HEK293 (cell line): ENCODE measurements around the gene FHIT.

Experiments
- CTCF ChIA-PET: fragments of 350-600 bp; formaldehyde crosslinking; extraction: SDS; loops from one replicate; lab custom pipeline; 2021; ENCODE audit warnings: antibody characterized with exemption; lab: Yijun Ruan, JAX
- POLR2A ChIA-PET: fragments of 300-600 bp; formaldehyde crosslinking; extraction: SDS; loops from one replicate; lab custom pipeline; 2020; ENCODE audit warnings: antibody characterized with exemption, inconsistent platforms; lab: Yijun Ruan, JAX
- H3K27ac ChIP-seq: fragments of 200-500 bp; sonication (Bioruptor generic); 2 replicates; pipeline ENCODE4 v1.5.1; 2014; ENCODE audit warnings: low read depth, low read length, control low read depth, inconsistent platforms; ENCODE audit errors: extremely low read depth
- H3K36me3 ChIP-seq, 2 experiments: fragments of 200-500 bp in 1 of 2; sonication (Bioruptor generic) in 1 of 2; 1 replicate in 1 of 2; 2 replicates in 1 of 2; pipeline ENCODE4 v1.5.1; 2014 to 2017; ENCODE audit warnings: inconsistent platforms in 2 of 2, low read length in 2 of 2; ENCODE audit not compliant: control insufficient read depth in 2 of 2, insufficient read depth in 1 of 2
- H3K4me1 ChIP-seq: fragments of 200-500 bp; sonication (Bioruptor generic); 2 replicates; pipeline ENCODE4 v1.5.1; 2014; ENCODE audit warnings: mild to moderate bottlenecking, low read length, inconsistent platforms; ENCODE audit not compliant: control insufficient read depth, insufficient read depth
- H3K4me3 ChIP-seq: 2 replicates; pipeline ENCODE4 v1.5.1; 2011; ENCODE audit warnings: low read depth, mild to moderate bottlenecking, control low read depth, low read length, moderate library complexity
- H3K9me3 ChIP-seq: fragments of 200-500 bp; sonication (Bioruptor generic); 2 replicates; pipeline ENCODE4 v1.5.1; 2014; ENCODE audit warnings: low read depth, low read length, inconsistent platforms; ENCODE audit not compliant: control insufficient read depth, insufficient read depth
- AEBP2 ChIP-seq: fragments of 450-650 bp; formaldehyde crosslinking; IDR thresholded peaks from 2 replicates; pipeline ENCODE4 v1.5.1; 2016; ENCODE audit warnings: missing biosample characterization, missing genetic modification characterization, borderline replicate concordance
- ELK4 ChIP-seq: IDR thresholded peaks from 2 replicates; pipeline ENCODE4 v1.6.1; 2011; ENCODE audit warnings: mild to moderate bottlenecking, low read depth, low read length, borderline replicate concordance
- OSR2 ChIP-seq: fragments of 450-650 bp; formaldehyde crosslinking; IDR thresholded peaks from 2 replicates; pipeline ENCODE4 v1.5.1; 2016; ENCODE audit warnings: missing biosample characterization, missing genetic modification characterization
- REPIN1 ChIP-seq: fragments of 450-650 bp; formaldehyde crosslinking; IDR thresholded peaks from 2 replicates; pipeline ENCODE4 v1.5.1; 2017; ENCODE audit warnings: missing biosample characterization, missing genetic modification characterization, low read depth
- SCRT1 ChIP-seq: fragments of 450-650 bp; formaldehyde crosslinking; IDR thresholded peaks from 2 replicates; pipeline ENCODE4 v1.5.1; 2016; ENCODE audit warnings: missing biosample characterization, missing genetic modification characterization, borderline replicate concordance
- SCRT2 ChIP-seq: fragments of 450-650 bp; formaldehyde crosslinking; IDR thresholded peaks from 2 replicates; pipeline ENCODE4 v1.5.1; 2016; ENCODE audit warnings: missing biosample characterization, missing genetic modification characterization
- SP7 ChIP-seq: fragments of 450-650 bp; formaldehyde crosslinking; IDR thresholded peaks from 2 replicates; pipeline ENCODE4 v1.5.1; 2016; ENCODE audit warnings: missing biosample characterization, missing genetic modification characterization
- WT1 ChIP-seq: fragments of 450-650 bp; formaldehyde crosslinking; IDR thresholded peaks from 2 replicates; pipeline ENCODE4 v1.5.1; 2016; ENCODE audit warnings: missing biosample characterization, missing genetic modification characterization
- ZBTB21 ChIP-seq: fragments of 450-650 bp; formaldehyde crosslinking; IDR thresholded peaks from 2 replicates; pipeline ENCODE4 v1.5.1; 2017; ENCODE audit warnings: missing biosample characterization, missing genetic modification characterization
- ZNF155 ChIP-seq: fragments of 450-650 bp; formaldehyde crosslinking; IDR thresholded peaks from 2 replicates; pipeline ENCODE4 v1.5.1; 2016; ENCODE audit warnings: missing biosample characterization, missing genetic modification characterization
- ZNF157 ChIP-seq: fragments of 450-650 bp; formaldehyde crosslinking; IDR thresholded peaks from 2 replicates; pipeline ENCODE4 v1.5.1; 2016; ENCODE audit warnings: missing biosample characterization, missing genetic modification characterization
- ZNF211 ChIP-seq: fragments of 450-650 bp; formaldehyde crosslinking; IDR thresholded peaks from 2 replicates; pipeline ENCODE4 v1.5.1; 2016; ENCODE audit warnings: low read depth, missing biosample characterization, missing genetic modification characterization
- ZNF223 ChIP-seq: fragments of 450-650 bp; formaldehyde crosslinking; IDR thresholded peaks from 2 replicates; pipeline ENCODE4 v1.5.1; 2016; ENCODE audit warnings: missing biosample characterization, missing genetic modification characterization
- ZNF280D ChIP-seq: fragments of 450-650 bp; formaldehyde crosslinking; IDR thresholded peaks from 2 replicates; pipeline ENCODE4 v1.5.1; 2016; ENCODE audit warnings: missing biosample characterization, missing genetic modification characterization
- ZNF341 ChIP-seq: fragments of 450-650 bp; formaldehyde crosslinking; IDR thresholded peaks from 2 replicates; pipeline ENCODE4; 2016; ENCODE audit warnings: low read depth, missing biosample characterization, missing genetic modification characterization
- ZNF391 ChIP-seq: fragments of 450-650 bp; formaldehyde crosslinking; IDR thresholded peaks from 2 replicates; pipeline ENCODE4 v1.5.1; 2016; ENCODE audit warnings: low read depth, missing biosample characterization, missing genetic modification characterization, borderline replicate concordance
- ZNF423 ChIP-seq: fragments of 450-650 bp; formaldehyde crosslinking; IDR thresholded peaks from 2 replicates; pipeline ENCODE4 v1.5.1; 2016; ENCODE audit warnings: missing biosample characterization, missing genetic modification characterization
- ZNF48 ChIP-seq: fragments of 450-650 bp; formaldehyde crosslinking; IDR thresholded peaks from 2 replicates; pipeline ENCODE4 v1.5.1; 2016; ENCODE audit warnings: missing biosample characterization, missing genetic modification characterization
- ZNF510 ChIP-seq: fragments of 450-650 bp; formaldehyde crosslinking; IDR thresholded peaks from 2 replicates; pipeline ENCODE4 v1.5.1; 2018; ENCODE audit warnings: mild to moderate bottlenecking, missing genetic modification characterization, missing biosample characterization; ENCODE audit not compliant: insufficient replicate concordance
- ZNF623 ChIP-seq: fragments of 450-650 bp; formaldehyde crosslinking; IDR thresholded peaks from 2 replicates; pipeline ENCODE4 v1.5.1; 2016; ENCODE audit warnings: missing biosample characterization, missing genetic modification characterization
- ZNF626 ChIP-seq: fragments of 450-650 bp; sonication (Bioruptor Pico); formaldehyde crosslinking; IDR thresholded peaks from 2 replicates; pipeline ENCODE4 v1.5.1; 2018; ENCODE audit warnings: missing biosample characterization, missing genetic modification characterization, inconsistent platforms
- ZNF645 ChIP-seq: fragments of 450-650 bp; formaldehyde crosslinking; IDR thresholded peaks from 2 replicates; pipeline ENCODE4; 2016; ENCODE audit warnings: missing biosample characterization, missing genetic modification characterization
- ZNF707 ChIP-seq: fragments of 450-650 bp; formaldehyde crosslinking; IDR thresholded peaks from 2 replicates; pipeline ENCODE4 v1.5.1; 2016; ENCODE audit warnings: missing biosample characterization, missing genetic modification characterization
- ZNF785 ChIP-seq: fragments of 450-650 bp; formaldehyde crosslinking; IDR thresholded peaks from 2 replicates; pipeline ENCODE4 v1.5.1; 2016; ENCODE audit warnings: missing biosample characterization, missing genetic modification characterization
- ZSCAN18 ChIP-seq: fragments of 450-650 bp; formaldehyde crosslinking; IDR thresholded peaks from 2 replicates; pipeline ENCODE4 v1.5.1; 2016; ENCODE audit warnings: missing biosample characterization, missing genetic modification characterization
- ZXDB ChIP-seq: fragments of 450-650 bp; formaldehyde crosslinking; IDR thresholded peaks from 2 replicates; pipeline ENCODE4 v1.5.1; 2016; ENCODE audit warnings: missing biosample characterization, missing genetic modification characterization

Gene FHIT

GRCh38 chr3:60775985-60776384, 475.3 kb downstream of the FHIT start:
- ChIA-PET CTCF (no interaction called here), POLR2A (no interaction called here)
- H3K9me3 ChIP-seq: no peaks in the 10 kb centered on the region
- H3K4me3 ChIP-seq: no peak overlapping the region
- no peaks in the 10 kb centered on the region for H3K36me3 ChIP-seq
- H3K4me1 ChIP-seq: no peaks in the 10 kb centered on the region
- no peak for TF ChIP-seq ZSCAN18 (tag by site-specific recombination)
- H3K27ac ChIP-seq: no peak overlapping the region

- Histone ChIP-seq H3K27ac (no peak overlapping the region), H3K9me3 (no peaks in the 10 kb centered on the region), H3K4me3 (no peak overlapping the region), H3K4me1 (no peaks in the 10 kb centered on the region), H3K36me3 (no peaks in the 10 kb centered on the region)
- CTCF ChIA-PET: no interaction called here
- POLR2A ChIA-PET: interaction anchor here (0.6 kb wide), 1 partner anchor 600 kb away, joined by 4 read pairs; no protein-coding TSS in a partner anchor
- TF ChIP-seq SCRT1 (tag by site-specific recombination): no peak
- TF ChIP-seq ZXDB (tag by site-specific recombination): no peak
- TF ChIP-seq ZNF510 (tag by site-specific recombination): no peak
- TF ChIP-seq ZNF391 (tag by site-specific recombination): no peak
- no peak for TF ChIP-seq ZNF155
- TF ChIP-seq ZNF211 (tag by site-specific recombination): no peak
- TF ChIP-seq ZNF707 (tag by site-specific recombination): no peak
- TF ChIP-seq ZNF280D (tag by site-specific recombination): no peak
- no peak for TF ChIP-seq SCRT2 (tag by site-specific recombination)
- no peak for TF ChIP-seq AEBP2
- no peak for TF ChIP-seq REPIN1 (tag by site-specific recombination)
- TF ChIP-seq ZNF157 (tag by site-specific recombination): no peak
- no peak for TF ChIP-seq ZNF423
- TF ChIP-seq ZNF626 (tag by site-specific recombination): no peak
Measured at GRCh38 chr3:60774617-60775016, 476.6 kb downstream of the FHIT start.

GRCh38 chr3:60772584-60772983, 478.7 kb downstream of the FHIT start:
- ChIA-PET POLR2A (no interaction called here), CTCF (no interaction called here)
- Histone ChIP-seq H3K27ac (no peak overlapping the region), H3K4me3 (no peak overlapping the region), H3K9me3 (no peaks in the 10 kb centered on the region), H3K4me1 (no peaks in the 10 kb centered on the region), H3K36me3 (no peaks in the 10 kb centered on the region)
- no peak for TF ChIP-seq WT1 (tag by site-specific recombination)
- TF ChIP-seq ZNF341 (tag by site-specific recombination): no peak
- no peak for TF ChIP-seq SP7 (tag by site-specific recombination)
- TF ChIP-seq ZNF423: no peak
- no peak for TF ChIP-seq ZBTB21
- no peak for TF ChIP-seq ZNF645 (tag by site-specific recombination)
- TF ChIP-seq ZNF623 (tag by site-specific recombination): no peak
- no peak for TF ChIP-seq ZNF785 (tag by site-specific recombination)
- no peak for TF ChIP-seq ZNF48 (tag by site-specific recombination)
- no peak for TF ChIP-seq ELK4
- no peak for TF ChIP-seq OSR2 (tag by site-specific recombination)
- TF ChIP-seq ZNF223: no peak
